MM.1S (cell line): ENCODE results near the gene SLC15A3.

ENCODE experiments used
- DNase-seq: peaks from one replicate; pipeline ENCODE4 v3.0.0-alpha.2; 2015
- H2AFZ ChIP-seq: fragments of 300-600 bp; sonication (generic); 2 replicates; pipeline ENCODE4 v1.6.0; 2016; ENCODE audit warnings: antibody characterized with exemption, low read length
- H3F3A ChIP-seq: fragments of 300-600 bp; sonication (generic); 2 replicates; pipeline ENCODE4 v1.6.1; 2016; ENCODE audit warnings: mild to moderate bottlenecking, antibody characterized with exemption, low read length, moderate library complexity, mixed read lengths; ENCODE audit not compliant: insufficient read depth
- H3K27ac ChIP-seq: fragments of 300-600 bp; sonication (generic); 2 replicates; pipeline ENCODE4 v1.5.1; 2016; ENCODE audit warnings: mild to moderate bottlenecking, low read length
- H3K27me3 ChIP-seq: fragments of 300-600 bp; sonication (generic); replicated peaks from 2 replicates; pipeline ENCODE4 v1.6.0; 2016; ENCODE audit warnings: low read length; ENCODE audit not compliant: insufficient read depth
- H3K36me3 ChIP-seq: fragments of 300-600 bp; sonication (generic); replicated peaks from 2 replicates; pipeline ENCODE4 v1.6.1; 2016; ENCODE audit warnings: mild to moderate bottlenecking, low read length, mixed read lengths; ENCODE audit not compliant: insufficient read depth
- H3K4me1 ChIP-seq: fragments of 300-600 bp; sonication (generic); 2 replicates; pipeline ENCODE4 v1.6.1; 2016; ENCODE audit warnings: low read length, mixed read lengths
- H3K4me2 ChIP-seq: fragments of 300-600 bp; sonication (generic); 2 replicates; pipeline ENCODE4 v1.6.0; 2016; ENCODE audit warnings: low read depth, low read length
- H3K4me3 ChIP-seq: fragments of 300-600 bp; sonication (generic); 2 replicates; pipeline ENCODE4 v1.5.1; 2016; ENCODE audit warnings: low read length, mixed read lengths
- H3K79me2 ChIP-seq: fragments of 300-600 bp; sonication (generic); 2 replicates; pipeline ENCODE4 v1.6.1; 2016; ENCODE audit warnings: mixed run types, low read length, mixed read lengths
- H3K9ac ChIP-seq: fragments of 300-600 bp; sonication (generic); 2 replicates; pipeline ENCODE4 v1.6.1; 2016; ENCODE audit warnings: low read length, mixed read lengths
- H3K9me2 ChIP-seq: fragments of 300-600 bp; sonication (generic); replicated peaks from 2 replicates; pipeline ENCODE4 v1.6.1; 2016; ENCODE audit warnings: mild to moderate bottlenecking, low read length, mixed read lengths; ENCODE audit not compliant: insufficient read depth
- H3K9me3 ChIP-seq: fragments of 300-600 bp; sonication (generic); replicated peaks from 2 replicates; pipeline ENCODE4 v1.6.1; 2016; ENCODE audit warnings: mild to moderate bottlenecking, low read length, mixed read lengths; ENCODE audit not compliant: insufficient read depth
- H4K20me1 ChIP-seq: fragments of 300-600 bp; sonication (generic); 2 replicates; pipeline ENCODE4 v1.6.1; 2016; ENCODE audit warnings: mild to moderate bottlenecking, low read length, moderate library complexity, mixed read lengths; ENCODE audit not compliant: insufficient read depth
- CTCF ChIP-seq: fragments of 300-600 bp; sonication (generic); IDR thresholded peaks from 2 replicates; pipeline ENCODE4 v1.5.1; 2016; ENCODE audit warnings: antibody characterized with exemption, low read length, mixed read lengths
- EZH2 ChIP-seq: fragments of 300-600 bp; sonication (generic); optimal IDR thresholded peaks from 2 replicates; pipeline ENCODE3; 2017; ENCODE audit warnings: low read depth, mild to moderate bottlenecking, antibody characterized with exemption, low read length, mixed read lengths
- EZH2phosphoT487 ChIP-seq: fragments of 300-600 bp; sonication (generic); IDR thresholded peaks from 2 replicates; pipeline ENCODE4 v1.6.1; 2018; ENCODE audit warnings: antibody characterized with exemption, low read length

SLC15A3 gene

GRCh38 chr11:60973699-60974098, 21.7 kb upstream of the SLC15A3 start:
- no peaks in the 10 kb centered on the region for H3K27me3 ChIP-seq
- no peak overlapping the region for H3K9ac ChIP-seq
- H3K9me3 ChIP-seq, result no peaks in the 10 kb centered on the region
- H3K4me3 ChIP-seq, result no peak overlapping the region
- H3K36me3 ChIP-seq, result no peaks in the 10 kb centered on the region
- H3K9me2 ChIP-seq, result no peaks in the 10 kb centered on the region
- no peak overlapping the region for H3K27ac ChIP-seq
- H3K4me2 ChIP-seq, result no peak overlapping the region
- no peak for DNase-seq
- no peaks in the 10 kb centered on the region for H3K4me1 ChIP-seq
- H4K20me1 ChIP-seq, result no peaks in the 10 kb centered on the region
- no peaks in the 10 kb centered on the region for H3K79me2 ChIP-seq
- H3F3A ChIP-seq, result no peaks in the 10 kb centered on the region
- H2AFZ ChIP-seq, result no peak overlapping the region
- TF ChIP-seq EZH2phosphoT487 (no peak), EZH2 (no peak), CTCF (no peak)

GRCh38 chr11:60972182-60973030, 20.4 kb upstream of the SLC15A3 start:
- Histone ChIP-seq H3K9ac (no peak overlapping the region), H3K36me3 (no peaks in the 10 kb centered on the region), H3K4me3 (no peak overlapping the region), H2AFZ (no peak overlapping the region), H3K27ac (no peak overlapping the region), H3K79me2 (no peaks in the 10 kb centered on the region), H3K4me1 (no peaks in the 10 kb centered on the region), H3K4me2 (no peak overlapping the region), H3K9me2 (no peaks in the 10 kb centered on the region), H3K27me3 (no peaks in the 10 kb centered on the region), H3F3A (no peaks in the 10 kb centered on the region), H3K9me3 (no peaks in the 10 kb centered on the region), H4K20me1 (no peaks in the 10 kb centered on the region)
- TF ChIP-seq CTCF (no peak), EZH2phosphoT487 (no peak), EZH2 (no peak)
- no peak for DNase-seq

DNA sequence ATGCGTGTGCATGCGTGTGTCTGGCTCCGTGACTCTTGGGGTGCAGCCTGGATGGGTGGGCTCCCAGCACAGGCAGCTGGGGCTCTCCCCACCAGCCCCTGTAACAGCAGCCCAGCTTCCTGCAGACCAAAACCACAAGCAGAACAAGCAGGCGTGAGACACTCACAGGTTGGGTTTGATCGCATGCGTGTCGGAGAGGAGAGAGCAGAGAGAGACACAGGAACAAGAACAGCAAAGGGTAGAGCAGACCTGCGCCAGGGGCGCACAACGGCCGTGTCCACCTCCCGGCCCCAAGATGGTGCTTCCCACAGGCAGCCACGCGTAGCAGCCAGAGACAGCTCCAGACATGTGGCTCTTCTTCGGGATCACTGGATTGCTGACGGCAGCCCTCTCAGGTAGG, 19.5 kb upstream of the SLC15A3 start, which contains the start of gene CD6:
TSS of gene CD6 (plus strand) at position 161 of the 400 bp plus-strand sequence. CDS start at position 347, 186 bp downstream.
- TF ChIP-seq EZH2 (no peak), CTCF (no peak), EZH2phosphoT487 (no peak)

More for the DNA sequence above, 19.5 kb upstream of the SLC15A3 start, which contains the start of gene CD6:
- no peaks in the 10 kb centered on the region for H3K27me3 ChIP-seq
- H3K4me1 ChIP-seq, result no peaks in the 10 kb centered on the region
- H3K9ac ChIP-seq, result no peak within 1 kb of the TSS
- H4K20me1 ChIP-seq, result no peaks in the 10 kb centered on the region
- H3F3A ChIP-seq, result no peaks in the 10 kb centered on the region
- no peak within 1 kb of the TSS for H3K27ac ChIP-seq
- no peak within 1 kb of the TSS for H3K4me3 ChIP-seq
- H3K9me3 ChIP-seq, result no peaks in the 10 kb centered on the region
- H3K9me2 ChIP-seq, result no peaks in the 10 kb centered on the region
- no peaks in the 10 kb centered on the region for H3K79me2 ChIP-seq
- no peak for DNase-seq
- peak within 1 kb of the TSS; percentile 3; the same call in 1 of the 2 replicates for H3K4me2 ChIP-seq
- 0 out of 2 replicates have a peak within 1 kb of the TSS, but pooled peaks have one; percentile 3 for H2AFZ ChIP-seq
- H3K36me3 ChIP-seq, result no peaks in the 10 kb centered on the region
